ENCODE data around the gene PLCB1.

GRCh38 chr20:8200220-8200619, 68.2 kb downstream of the PLCB1 start:
- TF ChIP-seq, protein P1, sequence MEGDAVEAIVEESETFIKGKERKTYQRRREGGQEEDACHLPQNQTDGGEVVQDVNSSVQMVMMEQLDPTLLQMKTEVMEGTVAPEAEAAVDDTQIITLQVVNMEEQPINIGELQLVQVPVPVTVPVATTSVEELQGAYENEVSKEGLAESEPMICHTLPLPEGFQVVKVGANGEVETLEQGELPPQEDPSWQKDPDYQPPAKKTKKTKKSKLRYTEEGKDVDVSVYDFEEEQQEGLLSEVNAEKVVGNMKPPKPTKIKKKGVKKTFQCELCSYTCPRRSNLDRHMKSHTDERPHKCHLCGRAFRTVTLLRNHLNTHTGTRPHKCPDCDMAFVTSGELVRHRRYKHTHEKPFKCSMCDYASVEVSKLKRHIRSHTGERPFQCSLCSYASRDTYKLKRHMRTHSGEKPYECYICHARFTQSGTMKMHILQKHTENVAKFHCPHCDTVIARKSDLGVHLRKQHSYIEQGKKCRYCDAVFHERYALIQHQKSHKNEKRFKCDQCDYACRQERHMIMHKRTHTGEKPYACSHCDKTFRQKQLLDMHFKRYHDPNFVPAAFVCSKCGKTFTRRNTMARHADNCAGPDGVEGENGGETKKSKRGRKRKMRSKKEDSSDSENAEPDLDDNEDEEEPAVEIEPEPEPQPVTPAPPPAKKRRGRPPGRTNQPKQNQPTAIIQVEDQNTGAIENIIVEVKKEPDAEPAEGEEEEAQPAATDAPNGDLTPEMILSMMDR (IDR thresholded peaks at IDR 0.05; ENCODE audit: insufficient read depth, low read depth, low read length): no peak
- TF ChIP-seq EZH2 (IDR thresholded peaks at IDR 0.05; ENCODE audit: insufficient read depth, low read length): no peak

Measured in astrocyte (in vitro differentiated cells and primary cell).